Mononuclear cell (primary cell): ENCODE results near the gene RPN2. TPM values are rescaled to one million over a fixed set of nuclear protein-coding genes. Genes with fewer than 3 reads are reported as not detected.
"Not testable (repeated sequence)": the region's sequence is repeated elsewhere in the genome, so short reads cannot be mapped to it uniquely, and the experiment has no call there.

ENCODE experiments used
- H3K27me3 ChIP-seq: 2 replicates; pipeline ENCODE4 v1.6.0; 2011; ENCODE audit warnings: low read length, control low read depth; ENCODE audit not compliant: insufficient read depth
- H3K4me1 ChIP-seq: 2 replicates; pipeline ENCODE4 v1.5.1; 2011; ENCODE audit warnings: mild to moderate bottlenecking, low read length, control low read depth; ENCODE audit not compliant: insufficient read depth
- H3K4me3 ChIP-seq: 2 replicates; pipeline ENCODE4 v1.5.1; 2011; ENCODE audit warnings: mild to moderate bottlenecking, low read length, moderate library complexity
- H3K9me3 ChIP-seq: 2 replicates; pipeline ENCODE4 v1.5.1; 2011; ENCODE audit warnings: low read depth, mild to moderate bottlenecking, control low read depth, low read length
- total RNA-seq: library from RNA; depleted of rRNA; stranded (reverse); fragments of >200 nt; gene quantifications from one replicate; pipeline ENCODE4 v1.2.3, GENCODE V29; 2012

The RPN2 gene
- 124 TPM for total RNA-seq

GRCh38 chr20:37178839-37179682, at the start of gene RPN2, which contains the start of gene MROH8:
Gene RPN2 (plus strand): TSS chr20:37179330. CDS start chr20:37179357, 27 bp downstream.
Gene MROH8 (minus strand): TSS chr20:37179548.
- no peaks in the 10 kb centered on the region for H3K9me3 ChIP-seq

DNA sequence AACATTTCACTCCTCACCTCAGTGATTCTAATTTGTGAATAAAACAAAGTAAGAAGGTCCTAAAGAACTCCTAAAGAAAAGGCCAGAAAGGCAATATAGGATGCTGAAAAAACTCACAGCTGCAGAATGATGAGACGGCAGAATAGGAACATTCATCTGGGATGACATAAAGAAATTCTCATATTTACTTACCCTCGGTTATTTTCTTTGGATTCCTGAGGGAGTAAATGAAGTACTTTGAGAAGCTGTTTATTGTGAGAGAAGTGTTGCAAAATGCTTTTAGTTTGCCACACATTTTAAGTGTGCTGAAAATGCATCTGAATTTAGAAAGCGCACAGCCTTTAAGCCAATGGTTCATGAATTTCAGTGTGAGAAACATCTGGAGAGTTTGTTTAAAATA, 47.6 kb upstream of the RPN2 start:
- Histone ChIP-seq H3K4me3 (no peak overlapping the region), H3K9me3 (no peaks in the 10 kb centered on the region), H3K27me3 (no peaks in the 10 kb centered on the region)

More at GRCh38 chr20:37178839-37179682, at the start of gene RPN2, which contains the start of gene MROH8:
- Histone ChIP-seq H3K4me1 (peaks cover 35% of the 10 kb centered on the region), H3K27me3 (no peaks in the 10 kb centered on the region), H3K4me3 (peak within 1 kb of the TSS; percentile 88)

GRCh38 chr20:37133952-37134351, 45.2 kb upstream of the RPN2 start:
- no peaks in the 10 kb centered on the region for H3K27me3 ChIP-seq
- no peaks in the 10 kb centered on the region for H3K4me1 ChIP-seq

More for the DNA sequence above, 47.6 kb upstream of the RPN2 start:
- no peaks in the 10 kb centered on the region for H3K4me1 ChIP-seq

GRCh38 chr20:37137547-37137946, 41.6 kb upstream of the RPN2 start:
- H3K4me1 ChIP-seq: no peaks in the 10 kb centered on the region

More at GRCh38 chr20:37133952-37134351, 45.2 kb upstream of the RPN2 start:
- Histone ChIP-seq H3K9me3 (no peaks in the 10 kb centered on the region), H3K4me3 (no peak overlapping the region)

DNA sequence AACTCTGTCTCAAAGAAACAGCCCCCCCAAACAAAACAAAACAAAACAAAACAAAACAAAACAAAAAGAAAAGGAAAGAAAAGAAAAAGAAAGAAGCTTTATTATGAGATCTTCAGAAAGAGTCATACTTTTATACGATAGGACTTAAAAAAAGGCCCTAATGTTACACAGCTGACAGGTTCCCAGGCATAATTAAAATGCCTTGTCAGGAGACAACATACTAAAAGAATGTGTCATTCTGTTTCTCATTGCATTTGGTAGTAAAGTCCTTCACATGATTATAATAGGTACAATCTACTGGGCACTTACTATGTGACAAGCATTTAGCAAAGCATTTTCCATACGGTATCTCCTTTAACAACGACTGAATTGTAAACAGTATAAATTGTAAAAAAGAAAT, 36.4 kb upstream of the RPN2 start:
- Histone ChIP-seq H3K27me3 (no peaks in the 10 kb centered on the region), H3K4me1 (no peaks in the 10 kb centered on the region), H3K4me3 (no peak overlapping the region), H3K9me3 (no peaks in the 10 kb centered on the region)

More at GRCh38 chr20:37137547-37137946, 41.6 kb upstream of the RPN2 start:
- Histone ChIP-seq H3K27me3 (no peaks in the 10 kb centered on the region), H3K9me3 (no peaks in the 10 kb centered on the region), H3K4me3 (no peak overlapping the region)

DNA sequence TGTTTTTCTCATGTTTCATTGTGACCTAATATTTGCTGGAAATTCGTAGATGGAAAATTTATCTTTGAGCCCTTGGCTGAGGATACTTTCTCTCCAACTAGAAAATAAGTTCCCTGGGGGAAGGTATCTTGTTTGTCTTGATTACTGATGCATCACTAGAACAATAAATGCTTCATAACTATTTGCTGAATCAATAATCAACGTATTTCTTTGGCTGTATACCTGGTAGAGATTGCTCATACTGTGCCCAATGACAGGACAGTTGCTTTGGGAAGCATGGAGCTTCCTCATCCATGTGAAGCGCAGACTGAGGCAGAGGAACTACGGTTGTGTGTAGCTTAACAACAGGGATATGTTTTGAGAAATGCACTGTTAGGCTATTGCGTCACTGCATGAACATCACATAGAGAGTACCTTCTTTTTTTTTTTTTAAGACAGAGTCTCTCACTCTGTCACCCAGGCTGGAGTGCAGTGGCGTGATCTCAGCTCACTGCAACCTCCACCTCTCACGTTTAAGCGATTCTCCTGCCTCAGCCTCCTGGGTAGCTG, 34.2 kb upstream of the RPN2 start:
- Histone ChIP-seq H3K27me3 (no peaks in the 10 kb centered on the region), H3K9me3 (no peaks in the 10 kb centered on the region), H3K4me3 (no peak overlapping the region), H3K4me1 (no peaks in the 10 kb centered on the region)

- Histone ChIP-seq H3K4me3 (no peak overlapping the region), H3K27me3 (no peaks in the 10 kb centered on the region), H3K4me1 (no peaks in the 10 kb centered on the region), H3K9me3 (no peaks in the 10 kb centered on the region)
Observed at GRCh38 chr20:37147250-37147649, 31.9 kb upstream of the RPN2 start.

DNA sequence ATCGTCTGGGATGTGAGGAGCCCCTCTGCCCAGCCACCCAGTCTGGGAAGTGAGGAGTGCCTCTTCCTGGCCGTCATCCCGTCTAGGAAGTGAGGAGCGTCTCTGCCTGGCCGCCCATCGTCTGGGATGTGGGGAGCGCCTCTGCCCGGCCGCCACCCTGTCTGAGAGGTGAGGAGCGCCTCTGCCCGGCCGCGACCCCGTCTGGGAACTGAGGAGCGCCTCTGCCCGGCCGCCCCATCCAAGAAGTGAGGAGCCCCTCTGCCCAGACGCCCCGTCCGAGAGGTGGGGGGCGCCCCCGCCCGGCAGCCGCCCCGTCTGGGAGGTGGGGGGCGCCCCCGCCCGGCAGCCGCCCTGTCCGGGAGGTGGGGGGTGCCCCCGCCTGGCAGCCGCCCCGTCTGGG, 28.3 kb upstream of the RPN2 start:
- not testable (repeated sequence) for H3K27me3 ChIP-seq, H3K9me3 ChIP-seq, H3K4me1 ChIP-seq, H3K4me3 ChIP-seq

GRCh38 chr20:37151529-37151928, 27.6 kb upstream of the RPN2 start:
- H3K9me3 ChIP-seq: no peaks in the 10 kb centered on the region
- no peaks in the 10 kb centered on the region for H3K27me3 ChIP-seq
- H3K4me1 ChIP-seq: no peaks in the 10 kb centered on the region
- H3K4me3 ChIP-seq: no peak overlapping the region

DNA sequence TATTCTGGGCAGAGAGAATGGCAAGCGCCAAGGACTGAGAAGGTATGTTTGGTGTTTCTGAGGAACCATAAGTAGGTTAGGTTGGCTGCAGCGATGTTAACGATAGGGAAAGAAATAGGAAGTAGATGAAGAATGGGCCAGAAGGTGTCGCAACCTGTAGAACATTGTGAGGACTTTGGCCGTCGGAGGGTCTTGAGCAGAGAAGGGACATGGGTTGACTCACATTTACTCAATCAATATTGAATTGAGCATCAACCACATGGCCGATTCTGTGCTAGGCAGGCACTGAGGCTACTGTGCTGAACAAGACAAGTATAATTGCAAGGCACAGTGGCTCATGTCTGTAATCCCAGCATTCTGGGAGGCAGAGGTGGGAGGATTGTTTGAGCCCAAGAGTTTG, 26.8 kb upstream of the RPN2 start:
- no peaks in the 10 kb centered on the region for H3K4me1 ChIP-seq
- no peaks in the 10 kb centered on the region for H3K9me3 ChIP-seq
- H3K27me3 ChIP-seq: no peaks in the 10 kb centered on the region
- no peak overlapping the region for H3K4me3 ChIP-seq

- no peaks in the 10 kb centered on the region for H3K4me1 ChIP-seq
- H3K9me3 ChIP-seq: no peaks in the 10 kb centered on the region
- no peaks in the 10 kb centered on the region for H3K27me3 ChIP-seq
- H3K4me3 ChIP-seq: no peak overlapping the region
Observed at GRCh38 chr20:37154684-37155298, 24.3 kb upstream of the RPN2 start.

- Histone ChIP-seq H3K4me3 (no peak overlapping the region), H3K9me3 (no peaks in the 10 kb centered on the region), H3K4me1 (no peaks in the 10 kb centered on the region), H3K27me3 (no peaks in the 10 kb centered on the region)
Observed at GRCh38 chr20:37155987-37156386, 23.1 kb upstream of the RPN2 start.

DNA sequence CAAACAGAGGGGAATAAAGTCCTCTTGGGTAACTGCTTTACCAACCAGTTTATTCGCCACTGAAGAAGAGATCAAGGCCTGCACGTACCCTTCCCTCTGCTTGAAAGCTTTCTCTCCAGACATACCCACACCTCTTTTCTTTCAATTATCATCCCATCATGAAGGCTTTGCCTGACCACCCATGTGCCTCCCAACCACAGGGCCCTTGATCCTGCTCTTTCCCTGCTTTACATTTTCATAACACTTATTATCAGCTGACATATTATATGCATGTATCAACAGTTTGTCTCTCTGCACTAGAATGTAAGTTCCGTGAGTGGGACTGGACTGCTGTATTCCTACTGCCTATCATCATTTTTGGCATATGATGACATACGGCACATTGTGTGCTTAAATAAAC, 20.9 kb upstream of the RPN2 start:
- Histone ChIP-seq H3K9me3 (no peaks in the 10 kb centered on the region), H3K4me3 (no peak overlapping the region), H3K27me3 (no peaks in the 10 kb centered on the region), H3K4me1 (no peaks in the 10 kb centered on the region)

- Histone ChIP-seq H3K4me1 (no peaks in the 10 kb centered on the region), H3K4me3 (no peak overlapping the region), H3K9me3 (no peaks in the 10 kb centered on the region), H3K27me3 (no peaks in the 10 kb centered on the region)
Observed at GRCh38 chr20:37160683-37161082, 18.4 kb upstream of the RPN2 start.

DNA sequence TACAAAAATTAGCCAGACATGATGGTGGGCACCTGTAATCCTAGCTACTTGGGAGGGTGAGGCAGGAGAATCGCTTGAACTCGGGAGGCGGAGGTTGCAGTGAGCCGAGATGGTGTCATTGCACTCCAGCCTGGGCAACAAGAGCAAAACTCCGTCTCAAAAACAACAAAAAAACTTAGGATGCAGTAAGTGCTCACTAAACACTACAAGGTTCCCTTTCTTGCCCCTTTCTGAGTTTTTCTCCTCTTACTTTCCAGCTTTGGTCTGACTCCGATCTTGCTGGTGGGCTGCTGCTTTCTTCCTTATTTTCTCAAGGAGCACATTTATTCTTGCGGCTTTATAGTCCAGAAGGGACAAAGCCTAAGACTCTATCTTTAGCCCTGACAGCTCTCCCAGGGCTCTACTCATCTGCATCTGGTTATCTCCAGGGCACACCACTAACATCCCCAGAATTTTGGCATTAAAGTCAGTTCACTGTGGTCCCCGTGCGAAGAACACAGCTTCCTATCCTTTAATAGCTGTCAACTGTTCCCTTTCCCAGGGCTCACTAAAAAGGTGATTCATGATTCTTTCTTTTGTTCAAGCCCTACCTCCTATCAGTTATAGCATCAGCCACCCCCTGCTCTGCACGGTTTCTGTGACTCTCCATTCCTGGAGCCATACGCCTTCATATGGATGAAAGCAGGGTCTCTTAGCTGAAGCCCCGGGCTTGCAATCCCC, 17.1 kb upstream of the RPN2 start:
- no peaks in the 10 kb centered on the region for H3K27me3 ChIP-seq
- no peaks in the 10 kb centered on the region for H3K9me3 ChIP-seq
- H3K4me3 ChIP-seq: no peak overlapping the region
- no peaks in the 10 kb centered on the region for H3K4me1 ChIP-seq
